AG09319 (cell line): ENCODE measurements around the gene GPRIN1.
"Not testable (repeated sequence)": the region's sequence is repeated elsewhere in the genome, so short reads cannot be mapped to it uniquely, and the experiment has no call there.

Experiments used
- DNase-seq: peaks from one replicate; pipeline ENCODE4 v3.0.0-alpha.2; 2010; ENCODE audit warnings: low read depth; ENCODE audit errors: extremely low read depth
- TF ChIP-seq, protein P1 (sequence below): IDR thresholded peaks from 2 replicates; pipeline ENCODE4 v1.5.1; 2011; ENCODE audit warnings: low read depth, mild to moderate bottlenecking, inconsistent platforms, low read length, moderate library complexity

The GPRIN1 gene

DNA sequence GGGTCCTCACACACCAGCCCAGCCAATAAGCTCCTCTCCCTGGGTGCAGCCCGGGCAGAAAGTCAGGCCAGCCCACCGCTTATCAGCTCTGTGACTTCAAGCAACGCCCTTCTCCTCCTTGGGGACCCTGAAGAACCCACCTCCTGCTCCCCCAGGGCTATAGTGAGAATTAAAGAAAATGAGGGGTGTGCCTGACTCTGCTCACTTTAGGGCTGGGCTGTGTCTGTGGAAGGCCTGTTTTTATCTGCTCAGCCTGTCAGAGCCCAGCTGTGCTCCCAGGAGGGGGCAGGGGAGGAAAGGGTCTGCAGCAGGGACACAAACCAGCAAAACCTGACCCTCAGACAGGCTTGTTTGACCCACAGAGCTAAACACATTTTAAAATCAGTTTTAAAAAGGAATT is 3.9 kb downstream of the GPRIN1 start:
- no peak for DNase-seq
- TF ChIP-seq, protein P1, sequence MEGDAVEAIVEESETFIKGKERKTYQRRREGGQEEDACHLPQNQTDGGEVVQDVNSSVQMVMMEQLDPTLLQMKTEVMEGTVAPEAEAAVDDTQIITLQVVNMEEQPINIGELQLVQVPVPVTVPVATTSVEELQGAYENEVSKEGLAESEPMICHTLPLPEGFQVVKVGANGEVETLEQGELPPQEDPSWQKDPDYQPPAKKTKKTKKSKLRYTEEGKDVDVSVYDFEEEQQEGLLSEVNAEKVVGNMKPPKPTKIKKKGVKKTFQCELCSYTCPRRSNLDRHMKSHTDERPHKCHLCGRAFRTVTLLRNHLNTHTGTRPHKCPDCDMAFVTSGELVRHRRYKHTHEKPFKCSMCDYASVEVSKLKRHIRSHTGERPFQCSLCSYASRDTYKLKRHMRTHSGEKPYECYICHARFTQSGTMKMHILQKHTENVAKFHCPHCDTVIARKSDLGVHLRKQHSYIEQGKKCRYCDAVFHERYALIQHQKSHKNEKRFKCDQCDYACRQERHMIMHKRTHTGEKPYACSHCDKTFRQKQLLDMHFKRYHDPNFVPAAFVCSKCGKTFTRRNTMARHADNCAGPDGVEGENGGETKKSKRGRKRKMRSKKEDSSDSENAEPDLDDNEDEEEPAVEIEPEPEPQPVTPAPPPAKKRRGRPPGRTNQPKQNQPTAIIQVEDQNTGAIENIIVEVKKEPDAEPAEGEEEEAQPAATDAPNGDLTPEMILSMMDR = no peak

DNA sequence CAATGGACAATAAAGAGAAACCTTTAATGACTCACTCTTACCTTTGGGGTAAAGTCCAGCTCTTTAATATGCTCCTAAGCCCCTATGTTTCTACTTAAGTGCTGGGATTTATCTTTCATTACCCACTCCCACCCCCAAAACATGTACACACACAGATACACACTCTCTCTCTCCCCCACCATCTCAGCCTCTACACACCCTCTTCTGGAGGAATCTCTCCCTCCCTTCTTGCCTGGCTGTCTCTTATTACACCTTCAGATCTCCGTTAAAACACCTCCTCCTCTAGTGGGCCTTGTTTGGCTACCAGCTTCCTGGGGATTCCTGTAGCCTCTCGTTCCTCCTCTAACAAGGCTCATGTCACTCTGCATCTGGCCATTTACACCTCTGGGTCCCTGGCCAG is 6.9 kb downstream of the GPRIN1 start:
- TF ChIP-seq, protein P1 = no peak
- DNase-seq = no peak

DNA sequence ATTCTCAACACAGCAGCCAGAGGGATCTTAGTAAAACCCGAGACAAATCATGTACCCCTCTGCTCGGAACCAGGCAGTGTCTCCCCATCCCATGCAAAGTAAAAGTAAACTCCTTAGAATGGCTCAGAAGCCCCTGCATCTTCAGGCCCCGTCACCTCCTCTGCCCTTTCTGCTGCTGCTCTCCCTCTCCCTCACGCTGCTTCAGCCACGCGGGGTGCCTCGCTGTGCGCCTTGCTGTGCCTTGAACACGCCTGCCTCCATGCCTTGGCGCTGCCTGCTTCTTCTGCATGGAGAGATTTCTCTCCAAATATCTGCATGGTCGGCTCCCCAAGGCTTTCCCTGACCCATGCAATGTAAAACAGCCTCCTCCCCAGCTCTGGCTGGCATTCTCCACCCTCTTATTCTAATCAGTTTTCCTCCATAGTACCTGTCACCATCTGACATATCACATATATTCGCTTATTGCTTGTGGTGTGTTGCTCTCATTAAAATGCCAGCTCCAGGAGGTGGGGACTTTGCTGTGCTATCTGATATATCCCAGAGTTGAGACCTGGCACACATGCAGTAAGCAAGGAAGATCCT is 8.0 kb downstream of the GPRIN1 start:
- DNase-seq = no peak
- TF ChIP-seq, protein P1 = no peak

DNA sequence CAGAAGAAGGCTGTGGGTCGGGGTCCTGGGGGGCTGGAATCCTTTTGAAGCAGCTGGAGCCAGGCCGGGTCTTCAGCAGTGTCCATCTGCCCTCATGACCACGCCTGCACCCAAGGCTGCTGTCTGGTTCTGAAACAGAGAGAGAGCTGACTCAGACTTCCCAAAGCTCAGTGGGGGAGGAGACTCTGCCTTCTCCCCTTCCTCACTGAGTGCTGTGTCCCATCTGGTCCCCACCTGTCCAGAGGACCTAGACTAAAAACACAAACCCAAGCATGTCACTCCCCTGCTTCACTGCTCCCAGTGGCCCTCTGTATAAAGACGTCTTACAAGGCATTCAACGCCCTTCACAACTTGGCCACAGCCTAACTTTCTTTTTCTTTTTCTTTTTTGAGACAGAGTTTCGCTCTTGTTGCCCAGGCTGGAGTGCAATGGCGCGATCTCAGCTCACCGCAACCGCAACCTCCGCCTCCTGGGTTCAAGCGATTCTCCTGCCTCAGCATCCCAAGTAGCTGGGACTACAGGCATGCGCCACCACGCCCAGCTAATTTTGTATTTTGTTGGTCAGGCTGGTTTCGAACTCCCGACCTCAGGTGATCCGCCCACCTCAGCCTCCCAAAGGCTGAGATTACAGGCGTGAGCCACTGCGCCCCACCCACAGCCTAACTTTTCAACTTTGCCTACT is 10.1 kb downstream of the GPRIN1 start:
- DNase-seq = not testable (repeated sequence)

DNA sequence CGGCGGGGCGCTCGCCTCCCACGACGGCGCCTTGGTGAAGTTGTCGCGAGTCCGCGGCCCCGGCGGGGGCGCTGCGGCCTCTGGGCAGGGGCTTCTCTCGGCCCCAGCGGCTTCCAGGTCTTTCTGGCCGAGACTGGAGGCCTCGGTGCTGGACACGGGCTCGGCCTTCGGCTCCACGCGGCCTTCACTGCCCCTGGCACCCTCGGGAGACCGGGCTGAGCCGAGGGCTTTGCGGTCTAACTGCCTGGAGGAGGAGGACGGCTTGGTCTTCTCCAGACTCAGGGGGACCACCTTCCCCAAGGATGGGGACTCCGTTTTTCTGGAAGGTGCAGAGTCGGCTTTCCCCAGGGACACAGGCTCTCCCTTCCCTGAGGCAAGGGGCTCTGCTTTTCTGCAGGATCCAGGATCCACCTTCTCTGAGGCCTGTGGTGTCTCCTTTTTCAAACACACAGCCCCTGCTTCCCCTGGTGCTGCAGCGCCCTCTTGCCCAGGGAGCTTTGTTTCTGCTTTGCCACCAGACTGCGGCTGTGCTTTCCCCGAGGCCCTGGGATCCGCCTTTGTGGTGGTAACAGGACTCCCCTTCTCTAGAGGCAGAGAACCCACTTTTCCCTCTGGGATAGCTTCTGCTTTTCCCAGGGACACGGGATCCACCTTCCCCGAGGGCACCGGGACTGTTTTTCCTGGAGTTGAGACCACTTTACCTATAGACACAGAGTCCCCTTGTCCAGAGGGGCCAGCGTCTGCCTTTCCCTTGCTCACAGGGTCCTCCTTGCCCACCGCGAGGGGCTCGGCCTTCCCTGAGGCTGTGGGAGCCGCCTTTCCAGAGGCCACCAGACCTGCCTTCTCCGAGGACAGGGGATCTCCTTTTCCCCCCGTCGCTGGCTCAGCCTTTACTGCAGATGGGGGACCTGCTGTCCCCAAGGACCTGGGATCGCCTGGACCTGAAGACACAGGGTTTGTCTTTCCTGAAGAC is 12.3 kb downstream of the GPRIN1 start:
- TF ChIP-seq, protein P1 = no peak
- no peak for DNase-seq

DNA sequence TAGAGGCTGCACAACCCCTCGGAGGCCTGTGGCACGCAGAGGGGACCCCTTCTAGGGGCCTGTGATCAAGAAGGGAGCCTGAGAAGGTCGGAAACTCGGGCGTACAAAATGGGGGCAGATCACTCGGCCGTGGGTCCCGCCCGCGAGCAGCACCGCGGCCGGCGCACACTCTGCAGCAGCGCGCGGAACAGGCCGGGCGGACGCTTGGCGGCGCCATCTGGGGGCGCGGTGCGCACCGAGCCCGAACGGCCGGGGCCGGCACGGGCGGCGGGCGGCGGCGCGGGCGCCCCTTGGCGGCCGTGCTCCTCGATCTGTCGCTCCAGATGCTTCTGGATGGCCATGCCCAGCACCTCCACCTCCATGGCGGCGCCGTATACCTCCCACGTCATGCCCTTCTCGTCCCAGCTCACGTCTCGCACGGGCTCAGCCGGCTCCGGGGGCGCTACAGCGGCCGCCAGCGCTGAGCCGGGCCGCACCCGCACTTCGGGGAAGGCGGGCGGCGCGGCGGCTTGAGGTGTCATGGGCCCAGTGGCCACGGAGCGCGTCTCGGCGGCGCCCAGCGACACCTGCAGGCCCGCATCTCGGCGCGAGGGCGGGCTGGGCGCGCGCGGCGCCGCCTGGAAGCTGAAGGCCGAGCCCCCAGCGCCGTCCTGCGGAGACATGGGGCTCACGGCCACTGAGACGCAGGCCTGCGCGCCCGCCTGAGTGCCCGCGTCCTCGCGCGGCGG is 13.1 kb downstream of the GPRIN1 start:
- TF ChIP-seq, protein P1 = no peak; the same call in none of the 2 replicates
- no peak for DNase-seq

DNA sequence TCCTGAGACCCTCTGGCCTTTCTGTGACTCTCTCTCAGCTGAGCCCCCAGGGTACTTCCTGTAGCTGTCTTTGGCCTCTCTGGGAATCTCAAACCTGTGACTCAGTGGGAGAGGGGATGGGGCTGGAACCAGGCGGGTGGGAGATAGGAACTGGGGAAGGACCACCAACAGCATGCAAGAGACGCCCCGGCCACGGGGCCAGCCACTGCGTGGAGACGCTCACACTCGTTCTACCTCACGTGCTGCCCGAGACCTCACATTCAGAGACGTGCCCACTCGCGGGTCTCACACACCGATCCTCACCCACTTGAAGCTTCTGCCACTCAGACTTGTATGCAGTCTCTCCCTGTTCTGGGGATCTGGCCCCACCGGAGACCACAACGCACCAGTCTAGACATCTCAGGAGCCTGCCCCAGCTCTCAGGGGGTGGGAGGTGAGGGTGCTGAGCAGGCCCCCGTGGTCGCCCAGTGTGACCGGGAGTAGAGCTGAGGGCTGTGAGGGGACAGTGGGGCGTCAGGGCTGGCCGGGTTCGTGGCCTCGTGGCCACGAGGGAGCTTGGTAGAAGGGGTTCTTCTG is 13.8 kb downstream of the GPRIN1 start:
- TF ChIP-seq, protein P1 = no peak
- no peak for DNase-seq
